Activated T-helper 1 cell treated with Interleukin-2 at 50 U/mL for 16 hours (primary cell): ENCODE data around the gene TSGA10IP.

Experiments
- DNase-seq: peaks from one replicate; pipeline ENCODE4 v3.0.0-alpha.2; 2020; ENCODE audit warnings: low read depth

The TSGA10IP gene

DNA sequence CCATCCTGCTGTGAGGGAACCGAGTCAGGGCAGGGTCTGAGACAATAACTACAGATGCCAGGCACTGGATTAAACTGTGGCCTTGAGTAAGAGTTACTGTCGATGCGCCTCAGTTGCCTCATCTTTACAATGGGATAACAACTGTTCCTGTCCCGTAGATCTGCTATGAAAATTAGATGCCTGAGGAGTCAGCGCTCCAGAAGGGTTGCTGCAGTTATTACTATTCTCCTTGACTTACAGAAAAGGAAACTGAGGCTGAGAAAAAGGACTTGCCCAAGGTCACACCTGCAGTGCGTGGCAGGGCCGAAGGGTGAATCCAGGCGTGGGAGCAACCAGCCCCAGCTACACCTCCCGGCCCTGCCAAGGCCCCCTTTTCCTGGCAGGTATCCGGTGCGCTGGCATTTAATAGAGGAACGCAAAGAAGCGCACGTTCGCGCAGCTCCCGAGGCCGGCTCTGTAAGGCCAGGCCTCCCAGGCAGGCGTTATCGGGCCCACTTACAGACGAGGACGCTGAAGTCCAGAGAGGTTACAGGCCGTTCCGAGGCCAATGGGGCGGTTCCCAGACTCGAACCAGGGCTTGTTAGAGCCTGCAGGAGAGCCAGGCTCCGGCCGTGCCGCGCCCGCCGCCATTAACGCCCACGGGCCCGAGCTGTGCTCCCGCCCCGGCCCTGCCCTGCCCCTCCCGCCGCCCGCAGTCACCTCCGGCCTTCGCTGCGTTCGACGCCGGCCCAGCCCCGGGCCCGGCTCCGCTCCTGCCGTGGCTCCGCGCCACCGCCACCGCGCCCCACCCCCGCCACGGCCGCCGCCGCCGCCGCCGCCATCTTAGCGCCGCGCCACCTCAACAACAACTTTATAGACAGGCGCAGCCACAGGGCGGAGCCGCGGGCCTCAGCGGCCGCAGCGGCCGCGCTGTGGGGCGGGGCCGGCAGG is 26.8 kb upstream of the TSGA10IP start, which contains the start of gene C11orf68:
TSS of gene C11orf68 (minus strand) at position 852 of the 930 bp plus-strand sequence. CDS start at position 821, 31 bp downstream.
- DNase-seq: no peak

DNA sequence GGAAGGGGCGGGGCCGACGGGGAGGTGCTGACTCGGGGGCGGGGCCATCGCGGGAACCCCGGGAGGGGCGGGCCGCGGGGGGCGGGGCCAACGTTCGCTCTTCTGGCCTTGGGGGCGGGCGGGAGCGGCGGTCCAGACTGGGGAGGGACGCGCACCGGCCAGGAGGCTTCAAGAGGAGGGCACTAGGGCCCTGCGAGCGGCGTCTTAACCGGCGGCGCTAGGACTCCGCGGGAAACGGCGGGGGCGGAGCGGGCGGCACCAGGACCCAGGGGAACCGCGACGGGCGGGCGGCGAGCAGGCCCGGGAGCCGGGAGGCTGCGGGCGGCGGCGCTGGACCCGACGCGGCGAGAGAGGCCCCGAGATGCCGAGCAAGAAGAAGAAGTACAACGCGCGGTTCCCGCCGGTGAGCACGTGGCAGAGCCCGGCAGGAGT is 26.1 kb upstream of the TSGA10IP start, which contains the start of gene DRAP1:
TSS of gene DRAP1 (plus strand) at position 286 of the 432 bp plus-strand sequence. CDS start at position 362, 76 bp downstream.
- DNase-seq: peak; percentile 100

DNA sequence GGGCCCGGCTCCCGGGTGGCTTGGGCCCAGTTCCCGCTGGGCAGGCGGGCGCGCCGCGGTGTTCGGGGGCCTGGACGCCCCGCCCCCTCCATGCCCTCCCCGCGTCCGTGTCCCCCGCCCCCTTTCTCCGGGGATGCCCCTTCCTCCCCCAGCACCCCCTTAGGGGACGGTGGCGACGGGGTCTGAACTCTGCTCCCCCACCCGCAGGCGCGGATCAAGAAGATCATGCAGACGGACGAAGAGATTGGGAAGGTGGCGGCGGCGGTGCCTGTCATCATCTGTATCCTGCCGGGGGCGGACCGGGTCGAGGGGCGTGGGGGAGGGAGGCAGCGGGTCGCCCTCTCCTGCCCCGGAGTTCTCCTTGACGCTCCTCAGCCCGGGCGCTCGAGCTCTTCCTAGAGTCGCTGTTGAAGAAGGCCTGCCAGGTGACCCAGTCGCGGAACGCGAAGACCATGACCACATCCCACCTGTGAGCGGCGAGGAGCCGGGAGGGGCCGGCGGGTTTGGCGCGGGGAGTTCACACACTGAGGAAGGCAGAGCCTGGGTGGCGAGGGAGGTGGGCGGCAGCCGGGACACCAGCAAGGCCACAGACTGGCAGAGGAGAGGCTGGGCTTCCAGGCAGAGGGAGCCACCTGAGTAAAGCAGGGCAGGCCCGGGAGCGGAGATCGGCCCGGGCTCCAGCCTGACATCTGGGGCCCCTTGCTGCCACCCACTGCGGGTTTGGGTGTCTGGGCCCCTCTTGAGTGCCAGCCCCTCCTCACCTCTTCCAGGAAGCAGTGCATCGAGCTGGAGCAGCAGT is 25.5 kb upstream of the TSGA10IP start:
- peak; percentile 49 for DNase-seq

DNA sequence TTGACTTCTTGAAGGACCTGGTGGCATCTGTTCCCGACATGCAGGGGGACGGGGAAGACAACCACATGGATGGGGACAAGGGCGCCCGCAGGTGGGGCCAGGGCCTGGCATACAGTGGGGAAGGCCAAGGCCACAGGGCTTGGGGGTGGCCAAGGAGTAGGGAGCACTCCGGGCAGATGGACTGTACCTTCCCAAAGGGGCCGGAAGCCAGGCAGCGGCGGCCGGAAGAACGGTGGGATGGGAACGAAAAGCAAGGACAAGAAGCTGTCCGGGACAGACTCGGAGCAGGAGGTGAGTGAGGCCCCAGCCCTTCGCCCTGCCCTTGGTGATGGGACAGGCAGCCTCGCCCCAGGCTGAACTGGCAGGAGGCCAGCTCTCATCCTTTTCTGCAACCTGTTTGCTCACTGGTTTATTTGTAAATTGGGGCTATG is 24.9 kb upstream of the TSGA10IP start:
- no peak for DNase-seq

DNA sequence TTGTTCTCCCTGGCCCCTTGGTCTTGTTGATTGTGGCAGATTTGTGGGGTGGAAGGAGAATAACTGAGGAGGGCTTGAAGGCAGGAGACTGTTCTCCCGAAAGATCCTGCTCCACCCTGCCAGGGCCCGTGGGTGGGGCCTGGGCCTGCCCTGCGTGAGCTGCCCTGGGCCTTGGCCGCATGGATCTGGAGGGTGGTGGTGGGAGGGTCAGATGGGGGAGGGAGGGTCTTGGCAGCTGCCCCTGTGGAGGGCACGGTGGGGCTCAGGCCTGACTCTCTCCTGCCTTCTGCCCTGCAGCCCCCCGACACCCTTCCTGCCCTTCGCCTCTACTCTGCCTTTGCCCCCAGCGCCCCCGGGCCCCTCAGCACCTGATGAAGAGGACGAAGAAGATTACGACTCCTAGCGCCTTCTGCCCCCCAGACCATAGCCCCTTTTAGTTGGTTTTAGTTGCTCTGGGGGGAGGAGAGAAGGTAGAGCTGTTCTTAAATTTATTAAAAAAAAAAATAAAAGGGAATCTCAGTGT is 24.2 kb upstream of the TSGA10IP start:
- DNase-seq: no peak

DNA sequence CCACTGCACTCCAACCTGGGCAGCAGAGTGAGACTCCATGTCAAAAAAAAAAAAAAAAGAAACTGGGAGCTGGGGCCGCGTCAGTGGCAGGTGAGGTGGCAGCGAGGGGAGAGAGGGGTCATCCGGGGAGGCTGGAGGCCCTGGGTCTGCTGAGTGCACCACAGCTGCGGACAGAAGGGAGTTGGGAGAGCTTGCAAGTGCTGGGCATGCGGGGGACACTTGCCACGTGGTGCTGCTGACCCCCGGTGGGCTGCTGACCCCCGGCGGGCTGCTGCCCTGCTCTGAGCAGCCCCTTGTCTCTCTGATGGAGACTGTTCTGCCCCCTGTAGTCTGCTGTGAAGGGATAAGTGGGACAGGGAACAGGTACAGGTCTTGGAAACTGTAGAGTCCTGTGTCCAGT is 23.4 kb upstream of the TSGA10IP start:
- no peak for DNase-seq

DNA sequence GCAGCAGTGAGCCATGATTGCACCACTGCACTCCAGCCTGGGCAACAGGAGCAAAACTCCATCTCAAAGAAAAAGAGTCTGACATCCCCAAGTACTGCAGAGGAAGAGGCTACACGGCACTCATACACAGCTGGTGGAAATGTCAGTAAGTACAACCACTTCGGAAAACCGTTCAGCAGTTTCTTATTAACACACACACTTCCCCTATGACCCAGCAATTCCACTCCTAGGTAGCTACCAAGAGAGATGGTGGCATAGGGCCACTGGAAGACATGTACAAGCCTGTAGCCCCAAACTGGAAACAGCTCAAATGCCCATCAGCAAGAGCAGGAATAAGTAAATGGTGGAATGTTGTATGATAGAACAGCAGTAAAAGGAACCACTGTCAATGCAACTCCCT is 22.7 kb upstream of the TSGA10IP start:
- no peak for DNase-seq

DNA sequence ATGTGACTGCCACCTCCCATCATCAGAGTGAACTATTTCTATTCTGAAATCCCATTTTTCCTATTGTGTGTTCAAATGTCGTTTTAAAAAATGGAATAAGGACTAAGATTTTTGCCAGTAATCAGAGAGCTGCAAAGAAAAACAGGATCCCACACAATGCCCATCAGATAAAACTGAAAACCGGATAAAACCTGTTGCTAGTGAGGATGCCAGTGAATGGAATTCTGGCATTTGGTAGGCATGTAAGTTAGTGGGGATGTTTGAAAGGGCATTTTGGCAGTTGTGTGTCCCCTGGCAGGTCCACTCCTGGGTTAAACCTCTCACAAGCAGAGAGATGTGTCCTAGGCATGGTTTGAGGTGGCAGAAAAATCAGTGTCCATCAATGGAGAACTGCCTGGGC is 19.9 kb upstream of the TSGA10IP start:
- no peak for DNase-seq

DNA sequence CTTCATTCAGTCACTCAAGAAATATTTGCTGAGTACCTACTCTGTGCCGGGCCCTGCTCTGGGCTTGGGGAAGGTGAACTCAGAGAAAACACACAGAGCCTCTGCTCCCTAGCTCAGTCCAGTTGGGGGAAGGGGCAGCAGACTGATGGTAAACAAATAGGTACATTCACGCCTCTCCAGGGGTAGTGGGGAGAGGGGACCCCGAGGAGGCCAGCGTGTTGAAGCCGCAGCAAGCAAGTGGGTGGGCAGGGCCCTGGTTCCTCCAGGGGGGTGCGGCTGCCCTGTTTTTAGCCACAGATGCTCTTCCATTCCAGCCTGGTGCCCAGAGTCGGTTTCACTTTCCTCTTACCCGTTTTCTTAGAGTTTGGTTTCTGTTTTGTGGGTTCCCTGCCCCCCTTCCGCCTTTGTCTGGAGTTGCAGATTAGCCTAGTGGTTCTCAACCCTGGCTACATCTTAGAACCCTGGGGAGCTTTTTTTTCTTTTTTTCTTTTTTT is 17.3 kb upstream of the TSGA10IP start:
- DNase-seq: peak; percentile 59

DNA sequence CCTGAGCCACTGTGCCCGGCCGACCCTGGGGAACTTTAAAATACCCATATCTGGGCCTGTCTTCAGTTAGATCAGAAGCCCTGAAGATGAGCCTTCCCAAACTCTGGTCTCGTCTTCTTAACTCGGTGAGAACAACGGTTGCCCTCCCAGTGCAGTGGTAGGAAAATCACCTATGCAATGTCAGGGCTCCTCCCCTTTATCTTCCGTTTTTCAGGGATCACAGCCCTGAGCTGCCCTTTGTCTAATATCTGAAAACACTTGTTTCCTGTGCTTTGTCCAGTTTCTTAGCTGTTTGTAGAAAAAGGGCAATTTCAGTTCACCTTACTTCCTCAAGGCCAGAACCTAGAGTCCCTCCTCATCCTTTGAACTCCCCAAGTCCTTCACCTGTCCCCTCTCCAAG is 16.6 kb upstream of the TSGA10IP start:
- no peak for DNase-seq

DNA sequence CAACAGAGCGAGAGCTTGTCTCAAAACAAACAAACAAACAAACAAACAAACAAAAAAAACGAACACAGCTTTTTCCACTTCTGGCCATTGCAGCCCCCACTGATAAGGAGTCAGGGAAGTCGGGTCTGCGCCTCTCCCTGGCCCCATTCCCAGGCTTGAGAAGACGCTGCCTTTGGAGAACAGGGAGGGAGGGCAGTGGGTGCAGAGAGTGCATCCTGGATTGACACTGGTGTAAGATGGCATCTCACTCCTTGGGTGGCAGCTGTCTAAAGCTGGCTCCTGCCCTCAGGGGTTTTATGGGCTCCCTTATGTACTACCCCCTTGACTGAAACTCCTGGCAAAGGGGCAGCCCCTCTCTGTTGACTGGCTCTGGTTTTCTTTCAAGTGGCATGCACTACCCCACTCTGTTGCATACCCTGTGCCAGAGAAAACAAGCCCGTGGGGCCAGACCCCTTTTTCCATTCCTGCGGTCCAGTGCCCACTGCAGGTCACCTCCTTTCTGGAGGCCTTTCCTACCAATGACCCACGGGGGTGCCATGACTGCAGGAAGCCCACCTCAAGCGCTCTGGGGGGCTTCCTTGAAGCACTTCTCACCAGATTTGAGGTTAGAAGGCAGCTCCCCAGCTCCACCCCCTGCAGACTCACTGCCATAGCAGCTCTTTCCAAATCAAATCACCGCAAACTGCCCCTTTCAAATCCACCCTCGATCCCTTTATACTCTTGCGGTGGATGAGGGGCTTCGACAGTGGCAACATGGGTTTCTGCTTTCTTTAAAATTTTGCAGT is 13.3 kb upstream of the TSGA10IP start:
- no peak for DNase-seq

DNA sequence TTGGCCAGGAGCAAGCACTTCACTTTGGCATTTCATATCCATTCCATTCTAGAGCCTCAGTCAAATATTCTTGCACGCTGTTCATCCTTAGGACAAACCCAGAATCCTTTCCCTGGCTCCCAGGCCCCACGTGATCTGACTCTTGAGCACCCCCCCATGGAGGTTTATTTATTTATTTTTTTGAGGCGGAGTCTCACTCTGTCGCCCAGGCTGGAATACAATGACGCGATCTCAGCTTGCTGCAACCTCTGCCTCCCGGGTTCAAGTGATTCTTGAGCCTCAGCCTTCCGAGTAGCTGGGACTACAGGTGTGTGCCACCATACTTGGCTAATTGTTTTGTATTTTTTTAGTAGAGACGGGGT is 12.7 kb upstream of the TSGA10IP start:
- no peak for DNase-seq

DNA sequence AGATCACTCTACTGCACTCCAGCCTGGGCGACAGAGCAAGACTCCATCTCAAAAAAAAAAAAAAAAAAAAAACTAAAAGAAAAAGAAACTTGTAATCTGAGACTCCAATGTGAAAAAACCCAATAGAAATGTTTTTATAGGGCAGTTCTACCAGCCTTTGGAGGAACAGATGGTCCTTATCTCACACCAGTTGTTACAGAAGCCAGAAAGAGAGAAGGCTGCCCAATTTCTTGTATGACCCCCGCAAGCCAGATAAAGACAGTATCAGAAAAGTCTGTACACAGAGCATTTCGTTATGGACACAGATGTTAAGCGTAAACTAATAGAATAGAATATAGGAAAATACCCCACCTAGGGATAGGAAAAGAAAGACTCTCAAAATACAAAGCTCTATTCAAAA is 11.3 kb upstream of the TSGA10IP start:
- DNase-seq: no peak

DNA sequence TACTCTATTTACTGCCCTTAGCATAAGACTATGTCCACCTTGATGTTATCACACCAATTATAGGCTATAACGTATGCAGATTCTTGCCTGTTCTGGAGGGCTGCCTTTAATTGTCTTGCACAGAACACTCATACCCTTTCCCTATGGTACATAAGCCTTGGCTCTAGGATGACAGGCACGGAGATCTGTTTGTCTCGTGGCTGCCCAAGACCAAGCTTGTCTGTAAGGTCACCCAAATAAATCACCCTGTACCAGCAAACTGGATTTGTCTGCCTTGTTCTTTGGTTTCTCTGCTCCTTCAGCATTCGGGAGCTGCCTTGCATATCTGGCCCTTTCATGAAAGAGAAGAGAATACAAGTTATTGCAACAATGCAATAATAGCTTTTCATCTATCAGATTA is 7.5 kb upstream of the TSGA10IP start:
- no peak for DNase-seq

DNA sequence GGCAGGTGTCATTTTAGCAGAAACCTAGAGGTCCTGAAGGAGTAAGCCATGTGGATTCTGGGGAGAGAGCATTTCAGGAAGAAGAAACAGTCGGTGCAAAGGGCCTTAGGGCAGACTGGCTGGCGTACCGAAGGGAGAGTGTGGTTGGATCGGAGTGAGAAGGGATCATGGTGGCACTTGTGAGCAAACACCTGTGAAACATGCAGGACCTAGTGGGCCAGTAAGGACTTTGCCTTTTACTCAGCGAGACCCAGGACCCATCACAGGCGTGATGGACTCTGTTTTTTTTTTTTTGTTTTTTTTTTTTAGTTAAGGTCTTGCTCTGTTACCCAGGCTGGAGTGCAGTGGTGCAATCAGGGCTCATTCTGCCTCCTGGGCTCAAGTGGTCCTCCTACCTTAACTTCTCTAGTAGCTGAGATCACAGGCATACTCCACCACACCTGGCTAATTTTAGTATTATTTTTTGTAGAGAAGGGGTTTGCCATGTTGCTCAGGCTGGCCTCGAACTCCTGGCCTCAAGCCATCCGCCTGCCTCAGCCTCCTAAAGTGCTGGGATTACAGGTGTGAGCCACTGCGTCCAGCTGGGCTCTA is 3.5 kb upstream of the TSGA10IP start:
- no peak for DNase-seq

DNA sequence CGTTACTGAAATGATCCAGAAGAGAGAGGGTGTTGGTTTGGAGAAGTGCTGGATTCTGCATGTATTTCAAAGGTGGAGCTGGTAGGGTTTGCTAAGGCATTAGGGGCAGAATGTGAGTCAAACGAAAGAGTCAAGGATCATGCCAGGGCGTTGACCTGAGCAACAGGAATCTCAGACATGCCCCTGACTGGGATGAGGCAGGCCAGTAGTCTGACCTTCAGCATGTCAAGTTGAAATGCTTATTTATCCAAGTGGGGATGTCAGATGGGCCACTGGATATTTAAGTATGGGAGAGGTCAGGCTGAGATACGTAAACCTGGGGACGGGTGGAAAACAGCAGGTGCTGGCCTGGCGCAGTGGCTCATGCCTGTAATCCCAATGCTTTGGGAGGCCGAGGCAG is 2.7 kb upstream of the TSGA10IP start:
- DNase-seq: no peak

DNA sequence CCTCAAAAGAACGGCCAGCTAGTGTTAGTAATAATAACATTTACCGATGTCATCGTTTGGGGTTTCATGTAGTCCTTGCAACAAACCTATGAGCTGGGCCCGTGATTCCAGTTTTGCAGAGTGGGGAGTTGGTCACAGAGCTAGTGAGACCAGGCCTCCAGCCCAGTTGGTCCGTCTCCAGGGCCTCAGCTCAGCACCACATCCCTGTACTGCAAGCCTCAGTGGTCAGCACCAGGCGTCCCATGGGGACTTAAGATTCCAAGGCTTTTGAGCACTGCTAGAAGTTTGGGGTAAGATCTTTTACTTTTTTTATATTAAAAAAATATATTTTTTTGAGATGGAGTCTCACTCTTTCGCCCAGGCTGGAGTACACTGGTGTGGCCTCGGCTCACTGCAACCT is 1.1 kb upstream of the TSGA10IP start:
- DNase-seq: no peak

DNA sequence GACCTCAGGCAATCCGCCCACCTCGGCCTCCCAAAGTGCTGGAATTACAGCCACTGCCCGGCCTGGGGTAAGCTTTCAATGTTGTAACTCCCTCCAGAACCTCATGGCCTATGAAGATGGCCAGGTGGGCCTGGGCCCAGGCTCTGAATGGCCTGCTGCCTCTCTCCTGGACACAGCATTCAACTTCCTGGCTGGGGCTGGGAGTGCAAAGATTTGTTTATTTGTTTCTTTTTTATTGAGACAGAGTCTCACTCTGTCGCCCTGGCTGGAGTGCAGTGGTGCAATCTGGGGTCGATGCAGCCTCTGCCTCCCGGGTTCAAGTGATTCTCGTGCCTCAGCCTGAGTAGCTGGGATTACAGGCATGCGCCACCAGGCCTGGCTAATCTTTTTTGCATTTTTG is 513 bp upstream of the TSGA10IP start:
- no peak for DNase-seq

DNA sequence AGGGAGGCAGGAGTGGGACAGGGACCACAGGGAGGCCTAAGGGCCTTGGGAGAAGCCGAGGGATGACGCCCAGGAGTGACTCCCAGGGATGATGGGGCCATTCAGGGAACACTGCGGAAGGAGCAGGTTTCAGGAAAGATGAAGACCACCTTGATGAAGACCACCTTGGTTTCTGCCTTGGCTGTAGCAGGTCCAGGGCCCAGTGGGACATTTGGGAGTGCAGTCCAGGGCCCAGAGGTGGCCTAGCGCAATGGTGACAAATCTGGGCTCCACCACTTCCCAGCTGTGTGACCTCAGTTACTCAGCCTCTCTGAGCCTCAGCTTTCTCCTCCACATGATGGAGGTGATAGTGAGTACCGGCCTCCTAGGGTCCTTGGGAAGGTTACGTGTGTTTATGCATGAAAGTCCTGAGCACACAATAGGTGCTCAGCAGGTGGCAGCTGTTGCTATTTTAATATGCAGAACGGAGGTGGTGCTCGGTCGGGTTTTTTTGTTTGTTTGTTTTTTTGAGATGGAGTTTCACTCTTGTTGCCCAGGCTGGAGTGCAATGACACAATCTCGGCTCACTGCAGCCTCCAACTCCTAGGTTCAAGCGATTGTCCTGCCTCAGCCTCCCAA is 770 bp downstream of the TSGA10IP start:
- no peak for DNase-seq

DNA sequence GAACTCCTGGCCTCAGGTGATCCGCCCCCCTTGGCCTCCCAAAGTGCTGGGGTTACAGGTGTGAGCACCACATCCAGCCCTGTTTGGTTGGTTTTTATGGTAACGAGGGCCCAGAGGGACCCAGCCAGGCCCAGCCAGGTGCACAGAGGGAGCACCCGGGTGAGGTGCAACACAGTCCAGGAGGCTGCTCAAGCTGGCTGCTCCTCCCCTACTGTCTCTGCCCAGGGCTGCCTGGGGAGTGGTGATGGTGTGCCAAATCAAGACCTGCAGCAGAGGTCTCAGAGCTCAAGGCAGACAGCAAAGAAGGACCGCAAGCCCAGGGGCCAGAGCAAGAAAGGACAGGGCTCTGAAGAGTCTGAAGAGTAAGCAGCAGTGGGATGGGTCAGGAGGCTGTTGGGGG is 1.4 kb downstream of the TSGA10IP start:
- DNase-seq: no peak

DNA sequence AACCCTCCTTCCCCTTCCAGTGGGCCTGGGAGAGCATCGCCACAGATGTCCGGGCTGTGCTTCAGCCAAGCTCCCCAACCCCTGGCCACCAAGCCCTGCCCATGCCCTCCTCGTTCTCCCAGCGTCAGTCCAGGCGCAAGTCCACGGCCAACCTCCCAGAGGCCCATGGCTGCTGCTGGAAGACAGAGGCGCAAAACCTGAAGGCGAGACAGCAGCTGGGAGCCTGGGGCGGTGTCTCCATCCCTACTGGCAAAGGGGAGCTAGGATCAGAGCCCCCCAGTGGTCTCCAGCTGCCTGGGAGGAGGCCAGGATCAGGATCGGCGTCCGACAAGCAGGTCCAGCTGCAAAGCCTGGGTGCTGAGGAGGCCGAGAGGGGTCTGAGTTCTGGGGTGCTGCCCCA is 1.9 kb downstream of the TSGA10IP start:
- DNase-seq: no peak
